Dermis blood vessel endothelial cell (primary cell): ENCODE measurements around the gene SFXN5. TPM values are rescaled to one million over a fixed set of nuclear protein-coding genes. Genes with fewer than 3 reads are reported as not detected.

Experiments
- DNase-seq: peaks from one replicate; pipeline ENCODE4 v3.0.0; 2010
- total RNA-seq: library from RNA; depleted of rRNA; stranded (reverse); fragments of >200 nt; gene quantifications from 2 replicates; pipeline ENCODE4 v1.2.3, GENCODE V29; 2014

Gene SFXN5
- total RNA-seq, 1 donor from 2014 or later = 16.5 TPM

DNA sequence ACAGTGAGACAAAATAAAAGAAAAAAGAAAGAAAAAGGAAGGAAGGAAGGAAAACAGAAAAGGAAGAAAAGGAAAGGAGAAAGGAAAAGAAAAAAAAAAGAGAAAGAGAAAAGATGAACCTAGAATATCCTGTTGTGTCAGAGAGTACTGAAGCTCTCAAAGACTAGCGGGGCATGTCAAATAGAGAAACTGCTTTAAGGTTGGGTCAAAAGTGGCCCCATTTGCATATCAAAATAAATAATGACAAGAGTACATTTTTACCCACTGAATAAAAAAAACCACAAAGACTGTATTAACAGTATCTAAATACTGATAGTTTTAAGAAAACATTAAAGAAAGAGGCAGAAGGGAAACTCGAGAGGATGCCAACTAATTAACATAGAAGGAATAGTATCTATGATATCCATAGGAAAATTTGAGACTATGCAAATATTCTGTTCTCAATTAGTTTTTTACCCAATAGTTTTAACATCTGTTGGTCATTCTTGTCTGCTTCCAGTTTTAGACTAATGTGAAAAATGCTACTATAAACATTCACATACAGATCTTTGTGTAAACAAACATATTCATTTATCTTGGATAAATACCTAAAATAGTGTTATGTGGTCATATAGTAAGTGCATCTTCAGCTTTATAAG, 53.2 kb downstream of the SFXN5 start:
- no peak for DNase-seq

DNA sequence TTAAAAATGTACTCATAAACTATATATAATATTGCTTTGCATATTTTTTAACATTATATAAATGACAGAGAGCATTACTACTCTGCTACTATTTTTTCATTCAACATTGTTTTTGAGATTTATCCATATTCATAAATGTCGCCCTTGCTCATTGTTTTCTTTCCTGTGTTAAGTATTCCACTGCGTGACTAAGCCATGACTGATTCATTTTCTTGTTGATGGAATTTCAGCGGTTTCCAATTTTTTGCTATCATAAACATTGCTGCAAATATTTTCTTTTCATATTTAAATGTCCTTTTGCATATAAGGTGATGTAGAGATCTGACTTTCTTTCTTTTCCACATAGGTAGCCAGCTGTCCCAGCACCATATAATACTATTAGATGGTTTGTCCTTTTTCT, 57.6 kb downstream of the SFXN5 start:
- peak; percentile 87 for DNase-seq

DNA sequence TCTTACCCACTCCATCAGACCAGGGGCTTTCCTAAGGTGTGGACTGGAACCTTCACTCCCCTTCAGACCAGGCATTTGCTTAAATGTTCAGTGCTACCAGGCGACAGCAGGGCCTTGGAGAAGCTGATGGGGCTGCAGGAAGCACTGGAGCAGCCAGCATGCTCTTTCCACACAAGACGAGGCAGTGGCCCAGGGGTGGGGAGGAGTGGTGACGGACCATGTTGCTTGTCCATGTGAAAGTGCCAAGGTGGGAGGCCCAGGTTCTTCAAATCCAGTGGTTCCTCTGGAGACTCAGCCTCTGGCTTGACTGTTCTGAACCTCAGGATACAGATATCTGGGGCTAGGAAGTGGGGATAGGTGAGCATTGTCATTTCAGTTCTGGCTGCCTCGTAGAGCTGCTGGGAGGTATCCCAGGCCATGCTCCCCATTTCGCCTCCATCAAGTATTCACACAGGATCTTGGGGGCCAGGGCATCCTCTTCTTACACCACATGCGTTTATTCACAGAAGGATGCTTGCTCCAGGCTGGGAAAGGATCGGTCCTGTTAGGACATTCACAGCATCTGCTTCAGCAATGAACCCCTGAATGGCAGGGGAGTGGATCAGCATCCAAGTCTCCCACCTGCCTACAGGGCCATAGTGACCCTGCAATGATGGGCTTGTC, 62.2 kb downstream of the SFXN5 start:
- DNase-seq = no peak

DNA sequence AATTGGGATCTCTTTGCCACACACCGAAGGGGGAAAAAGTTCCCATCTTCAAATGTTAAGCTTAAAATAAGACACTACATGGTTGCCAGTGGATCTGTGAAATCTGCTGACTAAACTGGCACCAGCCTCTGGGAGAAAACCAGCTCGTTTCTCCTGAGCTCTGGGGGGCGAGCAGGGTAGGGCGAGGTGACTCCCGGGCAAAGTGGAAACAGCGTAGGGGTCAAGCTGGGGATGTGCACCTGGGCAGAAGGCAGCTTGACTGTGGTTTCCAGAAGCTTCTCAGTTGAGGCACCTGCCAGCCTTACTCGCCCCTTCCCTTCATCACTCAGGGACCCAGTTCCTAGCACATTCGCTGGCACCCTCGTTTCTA, 62.8 kb downstream of the SFXN5 start:
- DNase-seq = no peak

DNA sequence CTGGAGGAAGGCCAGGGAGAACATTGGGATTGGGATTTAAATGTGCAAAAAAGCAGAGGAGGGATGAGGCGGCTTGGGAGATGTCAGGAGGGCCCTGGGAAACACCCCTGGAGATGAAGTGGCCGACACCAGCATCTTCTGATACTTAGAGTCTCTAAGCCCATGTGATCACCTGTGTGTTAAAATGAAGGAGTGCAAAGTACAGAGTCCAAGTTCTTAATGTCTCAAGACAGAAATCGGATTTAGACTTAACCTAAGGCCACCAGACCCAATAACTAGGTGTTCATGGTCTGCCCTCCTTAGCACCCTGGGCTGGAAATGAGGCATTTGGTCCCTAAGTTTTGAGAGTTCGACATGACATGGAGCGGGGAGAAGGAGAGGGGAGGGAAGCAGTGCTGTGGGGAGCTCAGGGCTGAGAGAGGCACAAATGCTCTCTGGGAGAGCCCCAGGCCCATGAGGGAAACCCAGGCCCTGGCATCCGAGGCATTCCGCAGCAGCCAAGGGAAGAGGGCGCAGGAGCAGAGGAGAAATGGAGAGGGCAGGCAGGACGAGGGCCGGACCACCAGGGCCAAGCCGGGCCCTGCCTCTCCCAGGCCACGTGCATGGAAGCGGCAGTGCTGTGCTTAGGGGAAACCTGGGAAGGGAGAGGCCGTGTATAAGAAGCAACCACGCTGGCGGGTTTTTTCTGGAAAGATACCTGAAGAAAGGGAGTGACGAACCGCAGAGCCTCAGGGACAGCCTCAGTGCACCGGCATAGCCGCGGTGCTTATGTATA, 63.3 kb downstream of the SFXN5 start:
- DNase-seq = no peak

DNA sequence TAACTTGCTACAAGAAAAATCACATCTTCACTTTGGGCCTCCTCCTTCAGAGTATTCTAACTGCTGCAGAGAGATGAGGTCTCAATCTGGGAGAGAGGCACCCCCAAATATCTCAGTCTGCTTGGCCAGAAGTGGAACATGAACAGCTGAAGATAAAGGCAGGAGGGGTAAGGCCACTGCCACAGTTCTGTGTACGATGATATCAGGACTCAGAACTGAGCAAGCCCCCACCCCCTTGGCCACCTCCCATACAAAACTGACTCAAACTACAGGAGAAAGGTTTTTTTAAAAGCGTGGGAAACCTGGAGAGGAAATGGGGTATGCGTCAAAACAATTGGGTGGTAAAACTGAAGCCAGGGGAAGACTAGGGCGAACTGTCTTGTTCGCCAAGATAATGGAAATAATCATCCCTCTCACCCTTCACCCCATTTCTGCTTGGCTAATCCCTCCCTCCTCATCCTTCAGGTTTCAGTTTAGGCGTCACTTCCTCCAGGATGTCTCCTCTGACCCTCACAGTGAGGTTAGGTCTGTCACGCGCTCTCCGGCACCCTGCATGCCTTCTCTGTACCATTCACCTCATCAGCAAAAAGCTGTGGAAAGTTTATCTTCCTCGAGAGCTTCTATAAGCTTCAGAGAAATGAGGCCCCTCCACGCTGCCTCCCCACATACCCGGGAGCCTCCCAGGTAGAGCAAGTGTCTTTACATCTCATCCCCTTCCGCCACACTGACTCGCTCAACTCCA, 64.4 kb downstream of the SFXN5 start:
- DNase-seq = peak; percentile 90

DNA sequence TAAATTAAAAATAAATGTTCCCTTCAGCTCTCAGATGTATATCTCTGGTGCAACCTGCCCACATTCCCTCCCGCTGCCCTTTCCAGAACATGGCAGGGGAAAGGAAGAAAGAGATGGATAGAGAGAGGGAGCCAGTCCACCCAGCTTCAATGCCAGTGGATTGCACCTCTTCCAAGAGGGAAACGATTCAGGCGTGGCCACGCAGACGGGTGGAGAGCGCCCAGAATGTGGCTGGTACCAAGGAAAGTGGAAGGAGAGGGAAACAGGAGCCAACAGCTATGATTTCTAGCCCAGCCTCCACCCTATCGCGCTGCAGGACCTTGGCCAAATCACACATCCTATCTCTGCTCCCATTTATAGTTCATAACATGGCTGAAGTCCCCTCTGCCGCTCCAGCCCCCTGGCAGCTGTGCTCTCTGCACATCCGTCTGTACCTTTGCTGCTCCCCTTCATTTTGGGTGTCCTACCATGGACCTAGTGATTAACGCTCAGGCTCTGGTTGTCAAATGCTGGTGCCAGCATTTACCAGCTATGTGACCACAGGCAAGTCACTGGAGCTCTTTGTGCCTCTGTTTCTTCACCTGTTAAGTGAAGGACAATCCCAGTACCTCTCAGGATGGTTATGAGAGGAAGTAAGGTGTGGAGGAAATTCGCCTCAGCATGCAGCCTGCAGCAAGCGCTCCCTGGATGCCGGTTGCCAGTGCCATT, 66.5 kb downstream of the SFXN5 start:
- DNase-seq = no peak

DNA sequence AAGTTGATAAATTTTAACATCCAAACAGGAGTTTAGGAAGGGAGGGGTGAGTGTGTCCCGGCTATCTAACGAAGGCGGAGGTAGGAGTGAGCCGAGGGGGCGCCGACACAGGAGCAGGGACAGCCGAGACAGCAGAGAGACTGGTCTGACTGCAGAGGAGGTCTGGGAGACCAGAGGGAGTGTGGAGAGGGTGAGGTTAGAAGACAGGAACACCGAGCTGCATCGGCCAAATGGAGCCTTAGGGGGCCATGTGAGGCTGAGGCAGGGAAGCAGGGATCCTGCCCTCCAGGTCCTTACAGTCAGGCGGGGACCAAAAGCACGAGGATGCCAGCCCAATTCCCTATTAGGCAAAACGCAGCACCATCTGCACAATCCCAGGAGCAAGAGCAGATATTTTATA, 67.0 kb downstream of the SFXN5 start:
- no peak for DNase-seq

DNA sequence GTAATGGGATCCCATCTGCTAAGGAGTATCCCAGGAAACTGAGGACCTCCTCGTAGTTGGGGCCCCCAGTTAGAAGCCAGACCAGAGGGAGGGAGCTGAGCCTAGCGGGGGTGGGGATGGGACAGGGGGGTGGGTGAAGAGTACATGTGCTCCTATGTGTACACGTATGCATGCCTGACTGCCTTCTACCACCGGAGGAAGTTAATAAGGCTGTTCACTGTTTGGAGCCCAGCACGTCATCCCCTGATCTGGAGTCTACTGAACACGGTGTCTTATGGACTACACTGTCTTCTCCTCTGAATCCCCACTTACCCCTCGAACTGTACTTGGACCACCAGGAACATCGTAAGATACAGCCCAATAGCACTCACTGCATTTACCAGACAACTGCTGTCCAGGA, 68.5 kb downstream of the SFXN5 start:
- DNase-seq = no peak

DNA sequence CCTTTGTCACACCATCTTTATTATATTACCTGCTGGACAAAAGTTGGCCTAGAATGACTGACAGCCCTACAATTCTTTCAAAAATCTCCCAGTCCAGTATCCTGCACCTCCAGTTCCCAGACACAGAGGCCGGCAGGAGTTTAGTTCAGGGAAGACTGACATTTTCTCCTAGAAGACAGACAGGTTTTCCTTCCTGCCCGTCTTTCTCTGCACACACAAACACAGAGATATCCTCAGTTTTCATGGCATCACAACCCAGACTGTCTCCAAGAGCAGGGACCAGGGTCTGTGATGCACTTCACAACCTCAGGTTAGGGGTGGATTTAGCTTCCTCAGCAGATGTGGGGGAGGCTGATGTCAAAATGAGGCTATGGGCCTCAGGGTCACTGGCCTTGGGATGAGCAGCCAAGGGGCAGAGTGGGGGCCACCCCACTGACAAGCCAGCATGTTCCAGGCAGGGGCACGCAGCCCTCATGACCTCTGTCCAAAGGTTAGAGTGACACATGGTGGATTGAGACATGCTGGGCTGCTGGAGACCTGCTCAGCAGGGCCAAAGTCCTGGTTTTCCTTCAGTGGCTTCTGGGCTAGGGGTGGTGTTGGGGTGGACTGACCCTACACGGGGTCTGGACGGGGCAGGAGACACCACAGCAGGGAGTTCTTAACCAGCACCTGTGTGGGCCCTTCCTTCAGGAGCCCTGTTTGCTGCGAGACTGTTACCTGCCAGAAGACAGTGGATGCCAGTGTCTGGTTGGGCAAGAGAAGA, 70.5 kb downstream of the SFXN5 start:
- no peak for DNase-seq

DNA sequence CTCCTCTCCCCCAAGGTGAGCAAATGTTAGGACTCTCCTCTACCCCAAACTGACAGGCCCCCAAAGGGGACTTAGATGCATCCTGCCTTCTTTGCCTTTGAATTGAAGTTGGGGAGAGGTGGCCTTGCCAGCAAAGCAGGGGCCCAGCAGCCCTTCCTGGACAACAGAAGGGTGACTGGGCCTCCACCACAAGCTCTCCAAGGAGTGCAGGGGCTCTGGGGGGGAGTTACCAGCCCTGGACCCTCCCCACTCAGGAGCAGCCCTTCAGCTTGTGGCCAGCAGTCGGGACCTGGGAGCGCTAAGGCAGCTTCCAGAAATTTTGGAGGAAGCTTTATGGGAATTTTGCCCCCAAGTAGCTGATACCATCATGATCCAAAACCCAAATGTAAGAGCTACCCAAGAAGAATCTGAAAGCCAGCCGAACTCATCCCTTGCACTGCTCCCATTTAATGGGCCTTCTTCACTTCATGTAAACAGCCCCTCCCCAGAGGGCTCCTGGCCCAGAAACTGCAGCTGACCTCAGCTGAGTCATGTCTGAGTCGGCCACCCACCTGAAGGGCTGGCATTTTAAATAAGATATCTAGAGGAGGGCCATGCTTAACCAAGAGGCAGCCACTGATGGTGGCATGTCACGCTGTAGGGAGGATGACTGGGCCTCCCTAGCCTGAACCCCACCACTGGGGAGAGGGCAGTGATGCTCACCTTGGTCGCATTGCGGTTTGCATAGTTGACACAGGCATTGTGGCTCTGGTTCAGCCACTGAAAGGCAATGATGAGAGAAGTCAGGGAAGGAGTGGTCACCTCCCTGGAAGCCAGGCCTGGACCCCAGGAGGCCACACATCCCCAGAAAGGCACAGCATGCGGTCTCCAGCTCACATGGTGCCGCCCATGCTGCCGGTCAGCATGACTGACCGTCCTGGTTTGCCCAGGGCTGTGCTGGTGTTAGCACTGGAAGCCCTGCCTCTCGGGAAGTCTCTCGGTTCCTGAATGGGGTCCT, 71.5 kb downstream of the SFXN5 start:
- peak; percentile 30 for DNase-seq

DNA sequence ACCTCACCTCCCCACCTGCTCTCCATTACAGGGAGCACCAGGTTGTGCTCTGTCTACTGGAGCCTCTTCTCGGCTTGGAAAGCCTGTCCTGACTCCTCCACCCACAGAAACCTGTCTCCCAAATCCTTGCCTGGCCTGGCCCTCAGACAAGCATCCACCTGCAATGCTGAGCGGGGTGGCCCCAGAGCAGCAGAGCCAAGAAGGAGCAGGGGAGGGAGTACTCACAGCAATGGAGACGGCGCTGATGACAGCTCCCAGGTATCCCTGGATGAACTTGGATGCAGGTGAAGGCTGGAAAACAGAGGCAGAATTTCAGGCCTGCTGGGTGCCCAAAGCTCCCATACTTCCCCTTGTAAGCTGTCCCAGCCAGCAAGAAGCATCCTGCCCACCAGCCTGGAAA, 72.8 kb downstream of the SFXN5 start:
- DNase-seq = no peak

DNA sequence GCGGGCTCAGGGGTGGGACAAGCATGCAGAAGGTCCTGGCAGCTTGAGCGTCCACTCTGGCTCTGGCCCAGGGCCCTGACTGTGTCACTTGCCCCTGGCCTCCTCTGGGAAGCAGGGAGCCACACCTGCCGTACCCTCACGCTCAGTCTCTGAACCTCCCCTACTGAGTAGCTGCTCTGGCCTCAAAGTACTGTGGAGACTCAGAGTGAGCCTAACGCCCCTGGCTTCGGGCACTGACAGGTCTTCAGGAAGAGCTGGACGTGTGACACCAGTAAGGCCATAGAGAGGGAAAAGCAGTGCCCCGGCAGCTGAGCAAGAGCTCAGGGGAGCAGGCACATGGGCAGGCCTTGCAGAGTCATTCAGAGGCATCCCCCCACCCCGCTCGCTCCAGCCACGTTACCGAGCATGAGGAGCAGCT, 73.3 kb downstream of the SFXN5 start:
- no peak for DNase-seq

DNA sequence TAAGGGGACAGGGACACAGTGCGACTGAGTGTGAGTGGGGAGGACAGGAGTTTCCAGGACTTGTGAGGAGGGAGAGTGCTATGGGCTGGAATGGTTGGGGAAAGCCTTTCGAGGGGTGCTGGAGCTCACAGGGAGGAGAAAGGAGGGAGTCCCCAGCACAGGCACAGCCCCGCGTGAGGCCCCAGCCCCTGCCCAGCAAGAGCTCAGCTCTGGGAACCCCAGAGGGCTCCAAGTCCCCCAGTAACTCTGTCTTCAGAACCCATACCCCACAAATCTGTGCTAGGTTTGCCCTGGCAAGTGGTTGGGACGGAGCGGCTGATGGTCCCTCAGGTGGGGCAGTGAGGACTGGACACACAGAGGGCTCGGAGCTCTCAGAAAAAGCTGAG, 75.4 kb downstream of the SFXN5 start:
- no peak for DNase-seq

DNA sequence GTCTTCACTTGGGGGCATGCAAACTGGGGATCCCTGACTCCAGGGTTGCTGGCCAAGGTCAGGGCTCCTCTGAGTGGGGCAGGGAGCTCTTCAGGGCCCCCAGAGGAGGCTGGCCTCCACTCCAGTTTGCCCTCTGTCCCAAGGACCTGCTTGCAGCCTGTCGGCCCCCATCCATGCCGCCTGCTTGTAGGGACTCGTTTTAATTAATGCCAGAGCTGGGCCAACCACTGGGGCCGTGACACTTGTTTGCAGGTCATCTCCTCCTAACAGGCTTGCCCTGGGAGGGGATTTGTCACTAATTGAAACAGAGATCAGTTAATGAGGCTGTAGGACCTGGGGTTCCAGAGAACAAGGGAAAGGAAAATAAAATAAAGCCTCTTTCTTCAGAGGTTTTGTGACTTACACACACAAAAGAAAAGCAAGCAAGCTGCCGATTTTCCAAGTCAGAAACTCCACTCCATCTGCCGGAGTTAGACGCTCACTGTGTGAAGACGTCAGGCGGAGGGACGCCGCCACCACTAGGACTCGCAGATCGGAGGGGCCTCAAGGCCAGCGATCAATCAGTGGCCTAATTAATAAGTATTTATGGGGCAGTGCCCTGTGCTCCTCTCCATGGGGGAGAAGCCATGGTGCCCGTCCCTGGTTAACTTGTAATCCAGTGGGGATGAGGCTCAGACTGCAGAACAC, 75.9 kb downstream of the SFXN5 start:
- no peak for DNase-seq

DNA sequence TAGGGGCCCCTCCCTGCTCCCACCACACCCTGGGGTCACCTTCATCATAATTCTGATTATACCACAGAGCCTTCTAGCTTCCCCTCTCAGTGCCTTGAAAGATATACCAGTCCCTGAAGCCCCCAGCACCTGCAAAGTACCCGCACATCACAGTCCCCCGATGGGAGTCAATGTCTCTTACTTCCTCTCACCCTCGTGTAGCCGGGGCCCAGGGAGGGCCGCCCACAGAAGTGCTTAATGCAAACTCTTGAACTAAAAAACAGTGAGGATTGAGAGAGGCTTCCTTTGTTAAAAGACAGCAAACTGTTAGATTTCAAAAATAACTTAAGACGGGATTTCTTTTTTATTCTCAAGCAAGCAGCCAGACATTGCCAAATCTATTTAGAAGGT, 76.5 kb downstream of the SFXN5 start:
- no peak for DNase-seq

DNA sequence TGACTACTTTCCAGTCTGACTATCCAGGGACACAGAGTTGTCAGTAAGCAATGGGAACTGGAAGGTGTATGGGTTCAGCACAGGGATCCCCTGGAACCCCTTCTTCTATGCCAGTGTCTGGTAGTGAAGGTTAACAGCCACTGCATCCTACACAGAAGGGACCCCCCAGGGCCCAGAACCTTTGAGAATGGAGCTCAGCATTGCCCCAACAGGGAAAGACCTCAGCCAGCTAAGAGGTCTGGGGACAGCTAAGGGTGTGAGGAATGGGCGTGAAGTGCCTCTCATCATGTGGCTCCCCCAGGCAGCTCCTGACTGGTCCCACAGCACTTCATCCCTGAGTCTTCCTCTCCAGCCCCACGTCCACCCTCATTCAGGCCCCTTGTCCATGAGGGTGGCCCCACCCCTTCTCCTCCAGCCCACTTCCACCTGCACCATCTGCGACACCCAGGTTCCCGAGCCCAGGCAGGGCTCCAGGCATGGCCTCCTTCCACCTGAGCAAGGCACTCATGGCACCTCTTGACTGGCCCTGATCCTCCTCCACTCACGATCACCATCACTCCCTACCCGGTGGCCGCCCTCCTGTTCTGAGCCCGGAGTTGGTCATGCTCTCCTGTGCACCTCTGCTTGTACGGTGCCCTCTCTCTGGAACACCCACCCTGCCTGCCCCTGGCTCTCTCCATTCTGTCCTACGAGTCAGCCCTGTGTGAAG, 77.1 kb downstream of the SFXN5 start:
- DNase-seq = no peak

DNA sequence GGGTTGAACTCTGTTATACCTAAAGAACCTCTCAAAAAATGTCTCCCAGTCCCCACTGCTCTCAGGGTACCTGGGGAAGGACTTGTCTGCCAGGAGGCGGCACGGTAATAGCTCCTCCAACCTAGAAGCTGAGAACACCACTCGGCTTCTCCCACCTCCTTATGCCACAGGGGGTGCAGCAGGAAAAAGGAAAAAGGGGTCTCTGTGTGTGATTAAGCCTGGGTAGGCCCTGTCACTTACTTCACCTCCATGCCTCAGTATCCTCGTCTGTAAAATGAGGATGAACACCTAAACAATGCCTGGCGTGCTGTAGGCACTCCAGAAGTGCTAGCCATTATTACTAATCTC, 77.6 kb downstream of the SFXN5 start:
- no peak for DNase-seq

DNA sequence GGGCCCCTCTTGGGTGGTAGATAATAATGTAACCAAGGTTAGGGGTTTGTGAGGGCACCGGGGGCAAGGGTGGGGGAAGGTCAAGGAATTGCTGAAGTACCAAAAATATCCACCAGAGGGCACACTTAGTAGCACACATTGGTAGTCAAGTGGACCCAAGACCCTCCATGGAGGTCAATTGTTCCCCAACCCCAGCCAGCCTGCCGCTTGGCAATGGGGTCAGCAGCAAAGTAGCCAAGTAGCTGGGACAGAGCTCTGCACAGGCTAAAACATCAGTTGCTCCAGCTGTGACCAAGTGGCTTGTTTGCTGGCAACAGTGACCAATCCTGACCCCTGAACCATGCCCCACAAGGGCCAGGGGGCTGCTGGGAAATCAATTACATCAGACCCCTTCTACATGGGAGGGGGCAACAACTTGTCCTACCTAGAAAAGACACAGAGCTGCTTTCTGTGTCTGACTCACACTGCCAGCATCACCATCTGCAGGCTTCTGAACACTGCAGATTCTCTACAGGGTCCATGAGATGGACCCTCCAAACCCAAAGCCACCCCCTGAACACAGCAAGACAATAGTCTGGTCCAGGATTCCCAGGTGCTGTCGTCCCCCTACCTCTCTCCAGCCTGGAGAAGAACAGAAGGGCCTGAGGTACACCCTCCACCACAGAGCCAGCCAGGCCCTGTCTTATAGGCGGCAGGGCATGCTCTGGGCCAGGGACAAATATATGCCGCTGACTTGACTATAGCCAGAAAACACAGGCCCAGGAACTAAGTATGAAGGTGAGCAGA, 78.2 kb downstream of the SFXN5 start:
- peak; percentile 73 for DNase-seq
